OCI-LY1 (cell line): ENCODE data around the gene ZFP36L2.

Source experiments
- CTCF ChIP-seq: fragments of 200-600 bp; sonication (generic), shearing (Covaris generic); IDR thresholded peaks from 2 replicates; pipeline ENCODE4 v1.5.1; 2017; ENCODE audit warnings: mild to moderate bottlenecking, antibody characterized with exemption, low read length, moderate library complexity, mixed read lengths
- EZH2 ChIP-seq: fragments of 200-600 bp; sonication (generic), shearing (Covaris generic); IDR thresholded peaks from 2 replicates; pipeline ENCODE4 v1.8.0; 2017; ENCODE audit warnings: borderline replicate concordance, mixed run types, mild to moderate bottlenecking, antibody characterized with exemption, low read length, moderate library complexity, mixed read lengths

GRCh38 chr2:43221124-43221762 is 5.2 kb downstream of the ZFP36L2 start:
- TF ChIP-seq CTCF, result no peak
- TF ChIP-seq EZH2, result no peak
